CD14-positive monocyte (primary cell): ENCODE data around the gene ORAI1. TPM values are rescaled to one million over a fixed set of nuclear protein-coding genes. Genes with fewer than 3 reads are reported as not detected.

Experiments
- DNase-seq, 3 donors: peaks; one replicate each; pipeline ENCODE4 v3.0.0-alpha.2; 2011 to 2022
- H2AFZ ChIP-seq: 2 replicates; pipeline ENCODE4 v1.6.0; 2012; ENCODE audit warnings: mild to moderate bottlenecking, low read depth, low read length, inconsistent platforms; ENCODE audit not compliant: insufficient read depth, poor library complexity, severe bottlenecking
- H3K27ac ChIP-seq, 2 donors: 1 replicate in 1 of 2; 2 replicates in 1 of 2; pipeline ENCODE4 v1.5.1; 2012 to 2013; ENCODE audit warnings: low read length in 2 of 2, control low read depth in 1 of 2, inconsistent platforms in 1 of 2, low read depth in 1 of 2, mild to moderate bottlenecking in 1 of 2
- H3K27me3 ChIP-seq, 2 donors: one replicate each; pipeline versions ENCODE4 v1.6.0 to v1.6.1; 2011 to 2013; ENCODE audit warnings: low read length in 2 of 2; ENCODE audit not compliant: control insufficient read depth in 2 of 2, insufficient read depth in 2 of 2
- H3K36me3 ChIP-seq, 2 donors: replicated peaks in 1 of 2; 1 replicate in 1 of 2; 2 replicates in 1 of 2; pipeline versions ENCODE4 v1.5.1 to v1.6.1; 2012 to 2013; ENCODE audit warnings: low read length in 2 of 2, control low read depth in 1 of 2, inconsistent platforms in 1 of 2, mild to moderate bottlenecking in 1 of 2; ENCODE audit not compliant: insufficient read depth in 2 of 2, control insufficient read depth in 1 of 2
- H3K4me1 ChIP-seq, 2 donors: 1 replicate in 1 of 2; 2 replicates in 1 of 2; pipeline versions ENCODE4 v1.5.1 to v1.6.1; 2012 to 2013; ENCODE audit warnings: low read length in 2 of 2, control low read depth in 1 of 2, inconsistent platforms in 1 of 2, mild to moderate bottlenecking in 1 of 2, moderate library complexity in 1 of 2; ENCODE audit not compliant: insufficient read depth in 2 of 2, control insufficient read depth in 1 of 2
- H3K4me2 ChIP-seq: replicated peaks from 2 replicates; pipeline ENCODE3; 2012; ENCODE audit warnings: low read length, moderate library complexity, mild to moderate bottlenecking; ENCODE audit not compliant: poor library complexity, severe bottlenecking; ENCODE audit errors: extremely low read depth
- H3K4me3 ChIP-seq, 3 experiments: fragments of 200-600 bp in 1 of 3; sonication (generic) in 1 of 3; replicated peaks in 1 of 3; 1 replicate in 2 of 3; 2 replicates in 1 of 3; pipeline ENCODE4 v1.5.1; 2011 to 2013; ENCODE audit warnings: low read length in 3 of 3, mild to moderate bottlenecking in 3 of 3, control low read depth in 2 of 3, low read depth in 2 of 3, inconsistent platforms in 1 of 3, moderate library complexity in 1 of 3
- H3K79me2 ChIP-seq: 2 replicates; pipeline ENCODE4 v1.6.0; 2012; ENCODE audit warnings: mild to moderate bottlenecking, control low read depth, inconsistent platforms, low read length, moderate library complexity; ENCODE audit not compliant: insufficient read depth
- H3K9ac ChIP-seq: 2 replicates; pipeline ENCODE4 v1.6.0; 2017; ENCODE audit warnings: low read length, mild to moderate bottlenecking; ENCODE audit not compliant: insufficient read depth, poor library complexity, severe bottlenecking
- H3K9me3 ChIP-seq, 2 donors: replicated peaks in 1 of 2; 1 replicate in 1 of 2; 2 replicates in 1 of 2; pipeline versions ENCODE4 v1.5.1 to v1.6.1; 2012 to 2013; ENCODE audit warnings: low read length in 2 of 2, control low read depth in 1 of 2; ENCODE audit not compliant: control insufficient read depth in 1 of 2, insufficient read depth in 1 of 2
- H4K20me1 ChIP-seq: 2 replicates; pipeline ENCODE4 v1.6.0; 2012; ENCODE audit warnings: mild to moderate bottlenecking, low read length, control low read depth, moderate library complexity; ENCODE audit not compliant: insufficient read depth
- H3K27ac Mint-ChIP-seq, 7 donors: one replicate each; pipeline ENCODE4 v1.8.0; 2020; ENCODE audit warnings: mild to moderate bottlenecking in 7 of 7, mixed read lengths in 7 of 7, moderate library complexity in 6 of 7, inconsistent platforms in 2 of 7
- H3K27me3 Mint-ChIP-seq, 3 donors: one replicate each; pipeline ENCODE4 v1.8.0; 2021 to 2022; ENCODE audit warnings: low read depth in 3 of 3, mild to moderate bottlenecking in 3 of 3, mixed read lengths in 3 of 3, moderate library complexity in 3 of 3, inconsistent platforms in 1 of 3
- H3K36me3 Mint-ChIP-seq, 2 donors: one replicate each; pipeline ENCODE4 v1.8.0; 2020; ENCODE audit warnings: mixed read lengths in 2 of 2, inconsistent platforms in 1 of 2, mild to moderate bottlenecking in 1 of 2
- H3K4me1 Mint-ChIP-seq: one replicate; pipeline ENCODE4 v1.8.0; 2020; ENCODE audit warnings: mild to moderate bottlenecking, mixed read lengths
- H3K4me3 Mint-ChIP-seq, 2 donors: one replicate each; pipeline ENCODE4 v1.8.0; 2020; ENCODE audit warnings: mild to moderate bottlenecking in 2 of 2, mixed read lengths in 2 of 2, moderate library complexity in 1 of 2
- H3K9me3 Mint-ChIP-seq, 7 donors: one replicate each; pipeline ENCODE4 v1.8.0; 2020 to 2022; ENCODE audit warnings: mixed read lengths in 7 of 7, mild to moderate bottlenecking in 6 of 7, moderate library complexity in 6 of 7, inconsistent platforms in 2 of 7
- WGBS: methylation state at CpG from one replicate; pipeline ENCODE4 v1.1.5; 2013; ENCODE audit warnings: missing lambda C conversion rate; ENCODE audit not compliant: insufficient coverage; 5-methylcytosine and 5-hydroxymethylcytosine counted together
- intact Hi-C, 2 donors: fragments of 100-400 bp; cut with micrococcal nuclease; formaldehyde crosslinking; loops; one replicate each; pipeline versions ENCODE4 v1.15.0 to v1.15.1; 2023
- polyA plus RNA-seq, 3 donors: library from polyadenylated mRNA; depleted of rRNA in 1 of 3; unstranded in 2 of 3; stranded (reverse) in 1 of 3; fragments of 300-500 nt in 2 of 3; fragments of >200 nt in 1 of 3; fragmentation: Illumina TruSeq in 2 of 3; gene quantifications; 1 replicate in 2 of 3; 2 replicates in 1 of 3; pipeline ENCODE4 v1.2.3, GENCODE V29; 2012 to 2021
- TF ChIP-seq, protein P1 (sequence below): fragments of 200-600 bp; IDR thresholded peaks from one replicate; pipeline ENCODE4 v1.8.0; 2022; ENCODE audit warnings: antibody characterized with exemption, mild to moderate bottlenecking

The ORAI1 gene
- polyA plus RNA-seq, 3 donors: 36.4 to 77.9 (median 54.6) TPM

DNA sequence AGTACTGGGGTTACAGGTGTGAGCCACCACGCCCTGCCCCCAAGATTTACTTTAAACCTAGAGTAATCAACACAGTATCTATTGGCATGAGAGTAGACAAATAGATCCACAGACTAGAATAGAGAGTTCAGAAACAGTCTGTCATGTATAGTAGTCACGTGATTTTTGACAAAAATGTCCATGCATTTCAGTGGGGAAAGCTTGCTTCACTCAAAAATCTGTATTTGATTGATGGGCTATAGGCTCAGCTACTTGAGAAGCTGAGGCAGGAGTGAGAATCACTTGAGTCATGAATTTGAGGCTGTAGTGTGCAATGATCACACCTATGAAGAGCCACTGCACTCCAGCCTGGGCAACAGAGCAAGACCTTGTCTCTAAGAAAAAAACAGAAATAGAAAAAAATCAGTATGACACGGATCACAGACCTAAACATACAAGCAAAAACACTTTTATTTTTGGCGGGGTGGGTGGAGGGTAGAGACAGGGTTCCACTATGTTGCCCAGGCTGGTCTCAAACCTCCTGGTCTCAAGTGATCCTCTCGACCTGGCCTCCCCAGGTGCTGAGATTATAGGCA is 7.6 kb upstream of the ORAI1 start:
- Mint-ChIP-seq H3K27ac (peak overlapping the region in 1 of 7 donors; percentile 30), H3K36me3 (no peaks in the 10 kb centered on the region), H3K9me3 (peaks cover 6 to 12% (median 9%) of the 10 kb centered on the region in 7 donors), H3K27me3 (peaks cover 0 to 7% (median 3%) of the 10 kb centered on the region in 3 donors), H3K4me1 (peaks cover 35% of the 10 kb centered on the region), H3K4me3 (no peak overlapping the region)
- intact Hi-C loops: no loop called here
- H3K4me1 ChIP-seq: peaks cover 18 to 33% of the 10 kb centered on the region in 2 donors
- no peak overlapping the region for H2AFZ ChIP-seq
- no peaks in the 10 kb centered on the region for H3K36me3 ChIP-seq
- H3K9ac ChIP-seq: no peak overlapping the region
- no peak overlapping the region for H3K27ac ChIP-seq
- WGBS: 100% methylated on average over 3 of the region's 5 CpGs
- H3K4me3 ChIP-seq: no peak overlapping the region
- no peak overlapping the region for H3K4me2 ChIP-seq
- no peaks in the 10 kb centered on the region for H3K27me3 ChIP-seq
- no peaks in the 10 kb centered on the region for H3K79me2 ChIP-seq
- TF ChIP-seq, protein P1, sequence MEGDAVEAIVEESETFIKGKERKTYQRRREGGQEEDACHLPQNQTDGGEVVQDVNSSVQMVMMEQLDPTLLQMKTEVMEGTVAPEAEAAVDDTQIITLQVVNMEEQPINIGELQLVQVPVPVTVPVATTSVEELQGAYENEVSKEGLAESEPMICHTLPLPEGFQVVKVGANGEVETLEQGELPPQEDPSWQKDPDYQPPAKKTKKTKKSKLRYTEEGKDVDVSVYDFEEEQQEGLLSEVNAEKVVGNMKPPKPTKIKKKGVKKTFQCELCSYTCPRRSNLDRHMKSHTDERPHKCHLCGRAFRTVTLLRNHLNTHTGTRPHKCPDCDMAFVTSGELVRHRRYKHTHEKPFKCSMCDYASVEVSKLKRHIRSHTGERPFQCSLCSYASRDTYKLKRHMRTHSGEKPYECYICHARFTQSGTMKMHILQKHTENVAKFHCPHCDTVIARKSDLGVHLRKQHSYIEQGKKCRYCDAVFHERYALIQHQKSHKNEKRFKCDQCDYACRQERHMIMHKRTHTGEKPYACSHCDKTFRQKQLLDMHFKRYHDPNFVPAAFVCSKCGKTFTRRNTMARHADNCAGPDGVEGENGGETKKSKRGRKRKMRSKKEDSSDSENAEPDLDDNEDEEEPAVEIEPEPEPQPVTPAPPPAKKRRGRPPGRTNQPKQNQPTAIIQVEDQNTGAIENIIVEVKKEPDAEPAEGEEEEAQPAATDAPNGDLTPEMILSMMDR: no peak
- no peak for DNase-seq
- no peaks in the 10 kb centered on the region for H4K20me1 ChIP-seq
- H3K9me3 ChIP-seq: peaks cover 0 to 7% of the 10 kb centered on the region in 2 donors

GRCh38 chr12:121620333-121620891 is 5.9 kb upstream of the ORAI1 start:
- H2AFZ ChIP-seq: peak overlapping the region; percentile 46
- H3K9me3 ChIP-seq: no peaks in the 10 kb centered on the region
- no peaks in the 10 kb centered on the region for H3K79me2 ChIP-seq
- H3K27ac ChIP-seq: no peak overlapping the region
- peaks cover 23 to 33% of the 10 kb centered on the region in 2 donors for H3K4me1 ChIP-seq
- peak overlapping the region in 1 of 2 donors; percentile 64 for H3K4me3 Mint-ChIP-seq
- no peaks in the 10 kb centered on the region for H3K36me3 Mint-ChIP-seq
- peaks cover 0 to 1% (median 0%) of the 10 kb centered on the region in 7 donors for H3K9me3 Mint-ChIP-seq
- H3K9ac ChIP-seq: no peak overlapping the region
- H3K4me3 ChIP-seq: no peak overlapping the region
- peak overlapping the region; percentile 1 for H3K4me2 ChIP-seq
- intact Hi-C loops: loop anchor here (5.0 kb wide), 2 partner anchors 38 to 68 kb away; partner anchors contain the start of gene KDM2B (in 1 of the 2)
- H3K27me3 ChIP-seq: no peaks in the 10 kb centered on the region
- H3K36me3 ChIP-seq: no peaks in the 10 kb centered on the region
- H3K27me3 Mint-ChIP-seq: peaks cover 0 to 7% (median 3%) of the 10 kb centered on the region in 3 donors
- H4K20me1 ChIP-seq: no peaks in the 10 kb centered on the region
- H3K27ac Mint-ChIP-seq: peak overlapping the region in 4 of 7 donors; percentile 32 to 66 (median 54)
- 48% methylated on average over 4 of the region's 8 CpGs for WGBS
- peaks cover 34% of the 10 kb centered on the region for H3K4me1 Mint-ChIP-seq
- DNase-seq: peak in 2 of 3 donors; percentile 66 to 84
- TF ChIP-seq, protein P1: no peak
